ENCODE data around the gene SHF.

DNA sequence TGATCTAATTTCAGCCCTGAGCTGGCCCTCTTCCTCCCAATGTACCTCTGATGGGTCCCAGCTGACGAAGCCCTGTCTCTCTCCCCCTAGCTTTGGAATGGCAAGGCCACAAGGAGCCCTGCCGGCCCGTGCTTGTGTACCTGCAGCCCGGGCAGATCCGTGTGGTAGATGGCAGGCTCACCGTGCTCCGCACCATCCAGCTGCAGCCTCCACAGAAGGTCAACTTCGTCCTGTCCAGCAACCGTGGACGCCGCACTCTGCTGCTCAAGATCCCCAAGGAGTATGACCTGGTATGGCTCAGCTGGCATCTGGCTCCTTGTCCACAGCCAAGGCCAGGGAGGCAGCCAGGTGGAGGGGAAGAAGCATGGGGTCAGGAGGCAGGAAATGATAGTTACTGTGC is 43.8 kb downstream of the SHF start:
- no peak for TF ChIP-seq EZH2phosphoT487 (IDR thresholded peaks at IDR 0.05; ENCODE audit: borderline replicate concordance)
- TF ChIP-seq CTCF (conservative IDR thresholded peaks at IDR 0.05; ENCODE audit: low read length), result no peak

Data from Loucy (cell line).